Ascending aorta (tissue), 2 donors: ENCODE results near the gene RTP5. TPM values are rescaled to one million over a fixed set of nuclear protein-coding genes. Genes with fewer than 3 reads are reported as not detected.
"Not testable (repeated sequence)": the region's sequence is repeated elsewhere in the genome, so short reads cannot be mapped to it uniquely, and the experiment has no call there.

Source experiments
- DNase-seq, 2 donors: peaks; one replicate each; pipeline ENCODE4 v3.0.0-alpha.2; 2019; ENCODE audit warnings: low spot score in 2 of 2
- H3K27ac ChIP-seq, 2 donors: fragments of 200-600 bp; sonication (generic); one replicate each; pipeline ENCODE4 v1.5.1; 2016 to 2017; ENCODE audit warnings: mild to moderate bottlenecking in 1 of 2
- H3K27me3 ChIP-seq: fragments of 200-600 bp; sonication (generic); one replicate; pipeline ENCODE4 v1.5.1; 2017
- H3K36me3 ChIP-seq, 2 donors: fragments of 200-600 bp; sonication (generic); one replicate each; pipeline ENCODE4 v1.5.1; 2016
- H3K4me1 ChIP-seq, 2 donors: fragments of 200-600 bp; sonication (generic); one replicate each; pipeline ENCODE4 v1.5.1; 2016 to 2017; ENCODE audit warnings: mild to moderate bottlenecking in 1 of 2
- H3K4me3 ChIP-seq, 2 donors: fragments of 200-600 bp; sonication (generic); one replicate each; pipeline ENCODE4 v1.5.1; 2016 to 2017; ENCODE audit warnings: mild to moderate bottlenecking in 1 of 2
- H3K9me3 ChIP-seq, 2 donors: fragments of 200-600 bp; sonication (generic); one replicate each; pipeline ENCODE4 v1.5.1; 2016
- CTCF ChIP-seq, 3 experiments: fragments of 200-600 bp in 2 of 3; fragments of 450-650 bp in 1 of 3; sonication (generic) in 2 of 3; IDR thresholded peaks; one replicate each; pipeline ENCODE4 v1.5.1; 2016 to 2019; ENCODE audit warnings: antibody characterized with exemption in 3 of 3, mild to moderate bottlenecking in 1 of 3, moderate library complexity in 1 of 3
- intact Hi-C: fragments of 100-400 bp; cut with DNase I; formaldehyde crosslinking; loops from one replicate; pipeline ENCODE4 v1.15.1; 2023
- total RNA-seq: library from RNA; depleted of rRNA; stranded (reverse); fragments of >200 nt; gene quantifications from one replicate; pipeline ENCODE4 v1.1.0, GENCODE V29; 2016

Gene RTP5
- total RNA-seq, 1 donor from 2014 or later: not detected

DNA sequence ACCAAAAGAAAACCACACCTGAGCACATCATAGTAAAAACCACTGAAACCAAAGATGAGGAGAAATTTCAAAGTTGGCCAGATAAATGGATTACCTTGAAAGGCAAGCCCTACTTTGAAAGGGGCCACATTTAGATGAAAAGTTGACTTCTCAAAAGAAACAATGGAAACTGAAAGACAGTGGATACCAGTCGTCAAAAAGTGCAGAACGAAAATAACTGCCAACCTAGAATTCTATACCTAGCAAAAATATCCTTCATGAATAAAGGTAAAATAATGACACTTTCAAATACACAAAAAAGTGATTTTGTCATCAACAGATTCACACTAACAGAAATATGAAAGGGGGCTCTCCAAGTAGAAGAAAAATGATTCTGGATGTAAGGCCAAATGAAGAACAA is 42.1 kb upstream of the RTP5 start:
- intact Hi-C loops: no loop called here
- no peak overlapping the region for H3K27ac ChIP-seq
- no peak for TF ChIP-seq CTCF (IDR thresholded peaks at IDR 0.05)
- no peak for DNase-seq
- H3K4me3 ChIP-seq: no peak overlapping the region
- H3K27me3 ChIP-seq: peaks cover 2% of the 10 kb centered on the region
- no peaks in the 10 kb centered on the region for H3K36me3 ChIP-seq
- H3K9me3 ChIP-seq: peaks cover 0 to 14% of the 10 kb centered on the region in 2 donors
- no peaks in the 10 kb centered on the region for H3K4me1 ChIP-seq

- Histone ChIP-seq H3K9me3 (no peaks in the 10 kb centered on the region), H3K4me3 (no peak overlapping the region), H3K27me3 (peaks cover 6% of the 10 kb centered on the region), H3K36me3 (no peaks in the 10 kb centered on the region), H3K4me1 (peaks cover 0 to 6% of the 10 kb centered on the region in 2 donors), H3K27ac (no peak overlapping the region)
- intact Hi-C loops: no loop called here
- DNase-seq: no peak
- no peak for TF ChIP-seq CTCF (IDR thresholded peaks at IDR 0.05)
These were observed 36.3 kb upstream of the RTP5 start for GRCh38 chr2:241833101-241833663.

GRCh38 chr2:241833756-241834526 is 35.6 kb upstream of the RTP5 start:
- H3K27me3 ChIP-seq, H3K36me3 ChIP-seq, H3K4me1 ChIP-seq, H3K9me3 ChIP-seq, intact Hi-C loops, H3K27ac ChIP-seq, DNase-seq, H3K4me3 ChIP-seq: not testable (repeated sequence)

- H3K36me3 ChIP-seq: no peaks in the 10 kb centered on the region
- H3K27me3 ChIP-seq: peaks cover 6% of the 10 kb centered on the region
- intact Hi-C loops: no loop called here
- H3K4me1 ChIP-seq: peaks cover 0 to 6% of the 10 kb centered on the region in 2 donors
- DNase-seq: no peak
- no peak for TF ChIP-seq CTCF (IDR thresholded peaks at IDR 0.05)
- no peak overlapping the region for H3K27ac ChIP-seq
- H3K9me3 ChIP-seq: no peaks in the 10 kb centered on the region
- H3K4me3 ChIP-seq: no peak overlapping the region
These were observed 34.9 kb upstream of the RTP5 start for GRCh38 chr2:241834527-241835210.

DNA sequence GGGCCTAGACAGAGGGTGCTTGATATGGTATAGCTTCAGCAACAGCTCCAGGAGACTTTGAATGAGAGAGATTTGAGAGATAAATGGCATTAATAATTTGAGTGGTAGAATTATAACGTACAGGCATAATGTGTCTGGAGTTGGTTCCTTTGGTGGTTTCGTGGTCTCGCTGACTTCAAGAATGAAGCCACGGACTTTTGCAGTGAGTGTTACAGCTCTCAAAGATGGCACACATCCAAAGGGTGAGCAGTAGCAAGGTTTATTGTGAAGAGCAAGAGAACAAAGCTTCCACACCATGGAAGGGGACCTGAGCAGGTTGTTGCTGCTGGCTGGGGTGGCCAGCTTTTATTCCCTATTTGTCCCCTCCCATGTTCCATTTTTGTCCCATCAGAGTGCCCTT is 33.9 kb upstream of the RTP5 start:
- intact Hi-C loops: no loop called here
- peaks cover 6% of the 10 kb centered on the region for H3K27me3 ChIP-seq
- no peak overlapping the region for H3K4me3 ChIP-seq
- no peaks in the 10 kb centered on the region for H3K9me3 ChIP-seq
- TF ChIP-seq CTCF (IDR thresholded peaks at IDR 0.05): no peak
- no peak for DNase-seq
- H3K36me3 ChIP-seq: no peaks in the 10 kb centered on the region
- H3K4me1 ChIP-seq: peaks cover 0 to 6% of the 10 kb centered on the region in 2 donors
- H3K27ac ChIP-seq: no peak overlapping the region

DNA sequence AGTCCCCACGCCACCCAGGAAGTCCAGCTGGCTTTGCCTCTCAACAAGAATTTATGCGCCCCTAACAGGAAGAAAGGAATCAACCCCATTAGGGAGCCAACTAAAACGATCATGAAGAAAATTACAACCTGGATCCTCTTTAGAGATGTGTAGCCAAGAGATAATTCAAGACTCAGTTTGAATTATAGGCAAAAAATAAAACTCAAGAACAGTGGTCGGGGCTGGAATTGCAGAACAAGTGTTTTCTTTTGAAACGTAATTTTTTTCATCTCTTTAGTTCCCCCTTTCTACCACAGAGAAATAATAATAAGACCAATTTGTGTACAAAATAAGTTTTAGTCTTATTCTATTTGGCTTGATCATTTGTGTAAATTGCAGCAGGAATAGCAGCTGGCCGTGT is 33.2 kb upstream of the RTP5 start:
- Histone ChIP-seq H3K36me3 (no peaks in the 10 kb centered on the region), H3K9me3 (no peaks in the 10 kb centered on the region), H3K27ac (no peak overlapping the region), H3K27me3 (peaks cover 6% of the 10 kb centered on the region), H3K4me1 (peaks cover 0 to 6% of the 10 kb centered on the region in 2 donors), H3K4me3 (no peak overlapping the region)
- DNase-seq: no peak
- intact Hi-C loops: no loop called here
- TF ChIP-seq CTCF (IDR thresholded peaks at IDR 0.05): no peak
